ENCODE measurements around the gene NOL4L. TPM values are rescaled to one million over a fixed set of nuclear protein-coding genes. Genes with fewer than 3 reads are reported as not detected.

Gene NOL4L
- total and polyA plus RNA-seq, 7 donors, result 0.61 to 2.7 (median 1.3) TPM

DNA sequence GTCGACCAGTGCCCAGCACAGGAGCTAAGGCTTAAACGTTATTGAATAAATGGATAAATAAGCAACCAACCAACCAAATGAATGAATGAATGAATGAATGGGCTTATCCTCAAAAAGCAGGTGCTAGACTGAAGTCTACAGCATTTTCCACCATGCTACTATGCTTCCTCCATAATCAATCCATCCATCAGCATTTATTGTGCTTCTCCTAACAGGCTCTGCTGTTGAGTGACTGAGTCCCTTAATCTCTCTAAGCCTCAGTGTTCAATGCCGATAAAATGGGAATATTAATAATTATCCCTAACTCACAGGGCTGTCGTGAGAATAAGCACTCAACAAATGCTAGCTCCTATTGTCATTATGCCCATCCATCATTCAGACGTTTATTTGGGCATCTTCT lies 4.6 kb upstream of the NOL4L start:
- Histone ChIP-seq H3K36me3 (ENCODE audit: insufficient read depth in 1 of 2, low read depth in 1 of 2) (no peaks in the 10 kb centered on the region), H3K4me3 (no peak overlapping the region), H3K4me1 (no peaks in the 10 kb centered on the region), H3K27me3 (ENCODE audit: insufficient read depth in 3 of 3, low read length in 2 of 3) (peaks cover 0 to 28% (median 13%) of the 10 kb centered on the region in 3 donors), H3K27ac (no peak overlapping the region), H3K9me3 (no peaks in the 10 kb centered on the region)
- intact Hi-C loops (cut with DNase I), result no loop called here
- no peak for ATAC-seq
- TF ChIP-seq, protein P1, sequence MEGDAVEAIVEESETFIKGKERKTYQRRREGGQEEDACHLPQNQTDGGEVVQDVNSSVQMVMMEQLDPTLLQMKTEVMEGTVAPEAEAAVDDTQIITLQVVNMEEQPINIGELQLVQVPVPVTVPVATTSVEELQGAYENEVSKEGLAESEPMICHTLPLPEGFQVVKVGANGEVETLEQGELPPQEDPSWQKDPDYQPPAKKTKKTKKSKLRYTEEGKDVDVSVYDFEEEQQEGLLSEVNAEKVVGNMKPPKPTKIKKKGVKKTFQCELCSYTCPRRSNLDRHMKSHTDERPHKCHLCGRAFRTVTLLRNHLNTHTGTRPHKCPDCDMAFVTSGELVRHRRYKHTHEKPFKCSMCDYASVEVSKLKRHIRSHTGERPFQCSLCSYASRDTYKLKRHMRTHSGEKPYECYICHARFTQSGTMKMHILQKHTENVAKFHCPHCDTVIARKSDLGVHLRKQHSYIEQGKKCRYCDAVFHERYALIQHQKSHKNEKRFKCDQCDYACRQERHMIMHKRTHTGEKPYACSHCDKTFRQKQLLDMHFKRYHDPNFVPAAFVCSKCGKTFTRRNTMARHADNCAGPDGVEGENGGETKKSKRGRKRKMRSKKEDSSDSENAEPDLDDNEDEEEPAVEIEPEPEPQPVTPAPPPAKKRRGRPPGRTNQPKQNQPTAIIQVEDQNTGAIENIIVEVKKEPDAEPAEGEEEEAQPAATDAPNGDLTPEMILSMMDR (IDR thresholded peaks at IDR 0.05), result no peak
- DNase-seq, result no peak
- 79 to 83% (median 82%) methylated on average over 5 of the region's 5 CpGs for WGBS, 3 donors

DNA sequence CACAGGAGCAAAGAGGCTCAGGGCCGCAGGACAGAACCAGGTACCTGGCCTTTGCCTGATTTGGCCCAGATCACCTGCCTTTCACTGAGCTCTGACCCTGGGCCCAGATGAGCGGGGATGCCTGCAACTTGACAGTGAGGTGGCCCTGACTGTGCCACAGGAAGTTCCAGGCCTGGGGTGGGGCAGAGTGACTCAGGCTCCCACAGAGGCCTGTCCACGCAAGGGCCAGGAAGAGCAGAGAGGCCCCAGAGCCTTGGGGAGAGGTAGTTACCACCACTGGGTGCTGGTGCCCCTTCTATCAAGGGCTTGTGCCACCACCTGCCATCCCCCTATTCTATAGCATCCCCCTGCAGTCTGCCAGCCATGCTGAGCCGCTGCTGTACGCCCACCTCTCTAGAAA lies 4.1 kb upstream of the NOL4L start:
- ATAC-seq (no peak), DNase-seq (no peak)
- H3K36me3 ChIP-seq (ENCODE audit: insufficient read depth in 1 of 2, low read depth in 1 of 2), result no peaks in the 10 kb centered on the region
- H3K4me3 ChIP-seq, result no peak overlapping the region
- H3K9me3 ChIP-seq, result no peaks in the 10 kb centered on the region
- TF ChIP-seq, protein P1 (IDR thresholded peaks at IDR 0.05), result no peak
- peaks cover 0 to 32% (median 13%) of the 10 kb centered on the region in 3 donors for H3K27me3 ChIP-seq (ENCODE audit: insufficient read depth in 3 of 3, low read length in 2 of 3)
- H3K27ac ChIP-seq, result no peak overlapping the region
- WGBS, 3 donors, result 86 to 95% (median 88%) methylated on average over 5 of the region's 5 CpGs
- intact Hi-C loops (cut with DNase I), result no loop called here
- no peaks in the 10 kb centered on the region for H3K4me1 ChIP-seq

DNA sequence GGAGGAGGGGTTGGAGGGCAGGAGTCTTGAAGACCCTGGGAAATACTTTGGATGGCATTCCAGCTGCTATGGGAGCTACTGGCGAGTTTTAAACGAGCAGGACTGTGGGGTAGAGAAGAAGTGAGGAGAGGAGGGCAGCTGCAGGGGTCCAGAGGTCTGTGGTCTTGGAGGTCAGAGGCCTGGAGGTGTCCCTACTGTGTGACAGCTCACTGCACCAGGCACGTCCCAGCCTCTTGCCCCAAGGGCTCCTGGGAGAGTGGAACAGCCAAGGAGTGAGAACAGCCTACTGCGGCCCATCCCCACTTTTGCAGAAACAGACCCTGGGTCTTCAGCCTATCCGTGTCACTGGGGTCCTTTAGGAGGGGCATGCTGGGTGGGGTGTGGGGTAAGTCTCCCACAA lies 2.9 kb upstream of the NOL4L start:
- no peak for DNase-seq
- 78 to 79% (median 78%) methylated on average over 5 of the region's 5 CpGs for WGBS, 3 donors

DNA sequence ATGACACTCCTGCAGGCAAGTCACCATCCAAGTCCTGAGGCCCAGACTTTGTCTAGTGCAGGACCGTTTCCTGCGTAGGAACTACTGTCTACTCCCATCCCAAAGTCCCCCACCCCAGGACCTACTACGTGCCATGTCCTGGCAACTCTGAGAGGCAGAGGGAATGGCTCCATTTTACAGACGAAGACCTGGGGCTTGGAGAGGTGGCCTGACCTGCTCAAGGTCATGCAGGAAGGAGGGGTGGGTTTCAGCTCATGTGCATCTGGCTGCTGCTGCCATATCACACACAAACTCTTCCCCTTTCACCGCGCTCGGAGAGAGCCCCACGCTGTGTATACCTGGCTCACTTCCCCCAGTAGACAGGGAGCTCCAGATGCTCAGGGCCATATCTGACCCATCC lies 1.2 kb upstream of the NOL4L start:
- TF ChIP-seq, protein P1 (IDR thresholded peaks at IDR 0.05), result no peak
- ATAC-seq (no peak), DNase-seq (no peak)
- no peak overlapping the region for H3K4me3 ChIP-seq
- no peaks in the 10 kb centered on the region for H3K4me1 ChIP-seq
- H3K36me3 ChIP-seq (ENCODE audit: insufficient read depth in 1 of 2, low read depth in 1 of 2), result no peaks in the 10 kb centered on the region
- H3K9me3 ChIP-seq, result no peaks in the 10 kb centered on the region
- peaks cover 0 to 34% (median 13%) of the 10 kb centered on the region in 3 donors for H3K27me3 ChIP-seq (ENCODE audit: insufficient read depth in 3 of 3, low read length in 2 of 3)
- H3K27ac ChIP-seq, result no peak overlapping the region
- WGBS, 3 donors, result 58 to 68% (median 60%) methylated on average over 8 of the region's 8 CpGs
- intact Hi-C loops (cut with DNase I), result no loop called here

More for the DNA sequence above, 2.9 kb upstream of the NOL4L start:
- Histone ChIP-seq H3K27ac (no peak overlapping the region), H3K9me3 (no peaks in the 10 kb centered on the region), H3K4me3 (no peak overlapping the region), H3K4me1 (no peaks in the 10 kb centered on the region), H3K36me3 (ENCODE audit: insufficient read depth in 1 of 2, low read depth in 1 of 2) (no peaks in the 10 kb centered on the region), H3K27me3 (ENCODE audit: insufficient read depth in 3 of 3, low read length in 2 of 3) (peaks cover 0 to 34% (median 13%) of the 10 kb centered on the region in 3 donors)
- intact Hi-C loops (cut with DNase I), result no loop called here
- no peak for ATAC-seq
- TF ChIP-seq, protein P1 (IDR thresholded peaks at IDR 0.05), result no peak

DNA sequence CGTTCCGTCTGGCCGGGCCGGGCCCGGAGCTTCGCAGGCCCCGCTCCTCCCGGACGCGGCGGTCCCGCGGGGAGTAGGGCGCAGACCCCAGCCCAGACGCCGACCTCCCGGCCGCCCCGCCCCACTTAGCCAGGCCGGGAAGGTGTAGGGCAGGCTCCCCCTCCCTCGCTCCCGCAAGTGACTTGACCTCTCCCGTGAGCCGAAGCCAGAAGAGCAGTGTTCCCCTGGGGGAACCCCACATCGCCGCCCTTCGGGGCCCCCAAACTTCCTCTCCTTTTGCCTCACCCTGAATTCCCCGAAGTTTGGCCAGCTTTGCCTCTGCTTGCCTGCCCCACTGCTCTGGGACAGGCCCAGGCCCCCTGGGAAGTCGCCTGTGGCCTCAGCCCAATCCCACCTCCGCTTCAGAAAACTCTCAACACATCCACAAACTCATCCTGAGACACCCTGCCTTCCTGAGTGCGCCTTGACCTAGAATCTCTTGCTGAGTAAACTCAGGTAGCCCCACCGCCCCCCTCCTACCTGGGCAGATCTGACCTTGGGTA lies 524 bp upstream of the NOL4L start:
- no peak for DNase-seq
- Histone ChIP-seq H3K36me3 (ENCODE audit: insufficient read depth in 1 of 2, low read depth in 1 of 2) (no peaks in the 10 kb centered on the region), H3K4me3 (peak overlapping the region; percentile 52), H3K9me3 (no peaks in the 10 kb centered on the region), H3K4me1 (no peaks in the 10 kb centered on the region), H3K27me3 (ENCODE audit: insufficient read depth in 3 of 3, low read length in 2 of 3) (peaks cover 0 to 34% (median 13%) of the 10 kb centered on the region in 3 donors), H3K27ac (no peak overlapping the region)
- intact Hi-C loops (cut with DNase I), result no loop called here
- TF ChIP-seq, protein P1 (IDR thresholded peaks at IDR 0.05), result no peak
- WGBS, 3 donors, result 18 to 27% (median 23%) methylated on average over 17 to 32 of the region's 32 CpGs
- no peak for ATAC-seq
